GM21526 (cell line): Measurements from ENCODE around the gene TBC1D17.
"Not testable (repeated sequence)": the region's sequence is repeated elsewhere in the genome, so short reads cannot be mapped to it uniquely, and the experiment has no call there.

ENCODE experiments used
- ATAC-seq: cut with Tn5 transposase; IDR thresholded peaks from one replicate; pipeline ENCODE4 v1.9.1; 2021; ENCODE audit warnings: moderate library complexity; ENCODE audit not compliant: unreplicated experiment, low FRiP score

Gene TBC1D17

GRCh38 chr19:49916839-49917733, 39.6 kb downstream of the TBC1D17 start:
- no peak for ATAC-seq

- no peak for ATAC-seq
Measured at GRCh38 chr19:49918089-49918488, 40.6 kb downstream of the TBC1D17 start.

- no peak for ATAC-seq
Measured at GRCh38 chr19:49920624-49921363, 43.3 kb downstream of the TBC1D17 start.

GRCh38 chr19:49921871-49922795, 44.6 kb downstream of the TBC1D17 start:
- ATAC-seq = no peak

- ATAC-seq = no peak
Measured at GRCh38 chr19:49923055-49924003, 45.8 kb downstream of the TBC1D17 start.

- no peak for ATAC-seq
Measured at GRCh38 chr19:49924004-49924880, 46.7 kb downstream of the TBC1D17 start.

- ATAC-seq = not testable (repeated sequence)
Measured at GRCh38 chr19:49924881-49925210, 47.3 kb downstream of the TBC1D17 start.

- no peak for ATAC-seq
Measured at GRCh38 chr19:49925486-49925885, 48.0 kb downstream of the TBC1D17 start.

GRCh38 chr19:49926515-49926914, 49.0 kb downstream of the TBC1D17 start:
- ATAC-seq = no peak

GRCh38 chr19:49927526-49928264, 50.2 kb downstream of the TBC1D17 start:
- no peak for ATAC-seq

GRCh38 chr19:49929121-49929610, 51.7 kb downstream of the TBC1D17 start, which contains the start of the genes ATF5 and NUP62:
Gene ATF5, plus strand, starts transcription at chr19:49929205. Its CDS starts 1,646 bp downstream, at chr19:49930851.
Gene NUP62, minus strand, starts transcription at chr19:49929504. Its CDS starts 19,697 bp downstream, at chr19:49909807.
- peak; percentile 39 for ATAC-seq

- peak; percentile 61 for ATAC-seq
Measured at GRCh38 chr19:49929611-49930482, 52.3 kb downstream of the TBC1D17 start.

GRCh38 chr19:49930483-49931011, 53.0 kb downstream of the TBC1D17 start:
- no peak for ATAC-seq

- no peak for ATAC-seq
Measured at GRCh38 chr19:49931293-49932040, 54.0 kb downstream of the TBC1D17 start.

- no peak for ATAC-seq
Measured at GRCh38 chr19:49932041-49932451, 54.5 kb downstream of the TBC1D17 start.

GRCh38 chr19:49932731-49933131, 55.2 kb downstream of the TBC1D17 start:
- ATAC-seq = no peak
